HG02623 (cell line): ENCODE results near the gene MPND.
A peak's percentile ranks its signal among the peaks of the same experiment; 100 is the strongest.
"Not testable (repeated sequence)": the region's sequence is repeated elsewhere in the genome, so short reads cannot be mapped to it uniquely, and the experiment has no call there.

ENCODE experiments used
- ATAC-seq: cut with Tn5 transposase; IDR thresholded peaks from one replicate; pipeline ENCODE4 v1.9.1; 2021; ENCODE audit warnings: moderate library complexity; ENCODE audit not compliant: unreplicated experiment

MPND gene

DNA sequence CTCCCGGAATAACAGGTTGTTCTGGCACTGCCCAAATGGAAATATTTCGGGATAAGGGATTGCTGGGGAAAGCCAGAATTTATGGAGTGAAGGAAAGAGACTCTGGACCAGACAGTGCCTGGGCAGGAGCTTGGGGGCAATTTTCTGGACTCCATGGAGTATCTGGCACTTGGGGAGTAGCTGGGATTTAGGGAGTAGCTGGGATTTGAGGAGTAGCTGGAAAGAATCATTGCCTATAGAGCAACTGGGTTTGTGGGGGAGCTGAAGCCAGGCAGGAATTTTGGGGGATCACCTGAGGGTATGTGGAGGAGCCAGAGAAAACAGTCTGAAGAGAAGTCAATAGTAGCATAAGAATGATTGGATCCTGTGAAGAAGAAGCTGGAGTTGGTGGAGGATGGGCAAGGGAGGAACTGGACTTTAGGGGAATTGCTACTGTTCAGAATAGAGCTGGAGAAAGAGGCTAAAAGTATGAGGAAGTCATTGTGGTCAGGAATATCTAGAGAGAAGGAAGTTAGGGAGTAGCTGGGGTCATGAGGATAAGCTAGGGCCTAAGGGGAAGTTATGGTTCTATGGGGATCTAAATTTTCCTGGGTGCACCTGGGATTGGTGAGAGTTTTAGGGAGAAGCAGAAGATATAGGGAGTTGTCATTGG lies 24.2 kb upstream of the MPND start:
- no peak for ATAC-seq

DNA sequence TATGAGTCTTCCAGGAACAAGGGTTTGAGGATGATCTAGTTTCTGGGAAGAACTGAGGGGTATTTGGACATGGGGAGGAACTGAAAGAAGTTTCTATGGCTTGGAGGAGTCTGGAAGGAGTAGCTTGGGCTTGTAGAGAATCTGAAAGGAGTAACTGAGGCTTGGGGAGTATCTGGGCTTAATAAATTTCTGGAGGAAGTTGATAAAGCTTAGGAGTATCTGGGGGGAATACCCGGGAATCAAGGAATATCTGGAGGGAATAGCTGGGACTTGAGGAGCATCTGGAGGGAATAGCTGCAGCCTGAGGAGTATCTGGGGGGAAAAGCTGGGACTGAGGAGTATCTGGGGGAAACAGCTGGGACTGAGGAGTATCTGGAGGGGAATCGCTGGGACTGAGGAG lies 22.9 kb upstream of the MPND start:
- ATAC-seq = no peak

GRCh38 chr19:4322942-4323665 lies 20.3 kb upstream of the MPND start:
- no peak for ATAC-seq

GRCh38 chr19:4323692-4324091 lies 19.7 kb upstream of the MPND start:
- ATAC-seq = no peak

DNA sequence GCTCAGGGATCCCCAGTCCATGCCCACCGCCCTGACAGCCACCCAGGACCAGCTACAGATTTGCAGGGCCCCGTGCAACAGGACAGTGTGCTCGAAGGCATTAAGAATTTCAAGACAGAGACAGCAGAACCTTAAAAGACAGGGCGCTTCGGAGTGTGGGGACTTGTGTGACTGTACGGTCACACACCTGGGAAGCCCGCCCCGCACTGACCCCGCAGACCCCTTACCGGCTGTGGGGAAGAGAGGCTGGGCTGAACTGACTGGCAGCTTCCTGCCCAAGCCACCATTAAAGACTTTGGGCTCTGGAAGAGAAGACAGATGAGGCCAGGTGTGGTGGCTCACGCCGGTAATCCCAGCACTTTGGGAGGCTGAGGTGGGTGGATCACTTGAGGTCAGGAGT lies 19.1 kb upstream of the MPND start:
- ATAC-seq = no peak

DNA sequence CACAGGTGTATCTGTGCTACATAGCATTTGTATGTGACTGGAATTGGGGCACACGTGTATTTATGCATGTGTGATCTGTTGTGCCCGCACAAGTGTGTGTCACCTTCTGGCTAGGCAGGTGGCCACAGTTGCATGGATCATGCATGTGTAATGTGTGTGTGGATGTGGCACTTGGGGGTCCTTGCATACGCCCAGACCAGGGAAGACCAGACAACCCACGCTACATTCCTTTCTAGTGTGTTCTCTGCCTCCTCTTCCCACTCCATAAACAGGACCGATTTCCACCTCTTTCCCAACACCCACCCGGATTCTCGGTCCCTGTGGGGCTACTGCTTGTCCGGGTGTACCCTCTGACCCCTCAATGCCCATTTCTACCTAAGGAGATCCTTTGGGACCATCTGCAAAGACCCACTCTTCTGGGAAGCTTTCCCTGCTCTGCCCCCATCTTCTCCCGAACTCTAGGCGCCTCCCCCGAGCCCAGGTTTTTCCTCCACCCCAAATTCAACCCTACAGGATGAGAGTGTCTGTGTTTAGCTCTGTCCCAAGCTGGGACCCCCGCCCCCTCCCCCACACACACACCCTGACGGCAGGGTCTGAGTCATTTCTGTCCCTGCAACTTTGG lies 17.0 kb upstream of the MPND start:
- ATAC-seq = no peak

DNA sequence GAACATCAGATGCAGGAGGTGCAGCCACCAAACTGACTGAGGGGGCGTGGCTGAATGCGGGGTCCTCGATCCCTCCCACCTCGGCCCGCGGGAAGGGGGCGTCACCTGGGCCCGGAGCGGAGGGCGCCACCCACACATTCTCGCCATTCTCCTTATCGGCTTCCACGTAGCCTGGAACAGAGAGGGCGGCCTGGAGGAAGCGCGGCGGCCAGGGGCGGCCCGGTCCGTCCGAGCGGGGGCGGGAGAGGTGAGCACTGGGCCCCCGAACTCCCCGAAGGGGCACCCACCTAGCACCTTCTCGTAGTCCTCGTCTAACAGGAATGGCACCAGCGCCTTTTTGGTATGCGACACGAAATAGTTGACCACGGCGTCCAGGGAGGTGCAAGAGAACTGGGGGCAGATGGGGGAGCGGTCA lies 16.5 kb upstream of the MPND start:
- ATAC-seq = no peak

- ATAC-seq = no peak
Observed at GRCh38 chr19:4327252-4327876, 16.0 kb upstream of the MPND start.

- peak; percentile 15 for ATAC-seq
Observed at GRCh38 chr19:4327877-4328242, 15.5 kb upstream of the MPND start.

DNA sequence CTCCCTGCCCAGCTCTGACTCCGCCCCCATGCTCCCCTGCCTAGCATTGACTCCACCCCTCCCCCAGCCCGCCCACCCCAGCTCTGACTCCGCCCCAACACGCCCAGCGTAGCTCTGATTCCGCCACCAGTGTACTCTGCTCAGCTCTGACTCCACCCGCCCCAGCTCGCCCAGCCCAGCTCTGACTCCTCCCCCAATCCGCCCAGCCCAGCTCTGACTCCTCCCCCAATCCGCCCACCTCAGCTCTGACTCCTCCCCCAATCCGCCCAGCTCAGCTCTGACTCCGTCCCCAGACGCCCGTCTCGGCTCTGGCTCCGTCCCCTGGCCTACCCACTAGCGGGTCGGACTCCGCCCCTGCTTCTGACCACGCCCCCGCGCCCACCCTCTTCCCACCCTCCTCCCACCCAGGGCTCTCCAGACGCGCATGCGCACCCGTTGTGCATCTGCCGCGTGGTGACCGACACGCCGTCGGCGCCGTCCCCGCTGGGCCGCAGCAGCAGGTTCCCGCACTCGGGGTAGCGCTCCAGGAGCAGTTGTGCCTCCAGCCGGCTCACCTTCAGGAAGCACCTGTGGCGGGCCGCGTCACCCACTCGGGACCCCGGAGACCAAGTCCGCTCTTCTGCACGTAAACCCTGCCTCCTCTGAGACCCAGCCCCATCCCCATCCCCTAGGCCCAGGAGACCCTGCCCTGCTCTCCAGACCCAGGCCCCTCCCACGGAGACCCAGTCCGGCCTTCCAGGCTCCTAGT lies 14.9 kb upstream of the MPND start:
- peak; percentile 73 for ATAC-seq

- ATAC-seq = not testable (repeated sequence)
Observed at GRCh38 chr19:4328991-4329681, 14.2 kb upstream of the MPND start.

- ATAC-seq = no peak
Observed at GRCh38 chr19:4329858-4330257, 13.5 kb upstream of the MPND start.

DNA sequence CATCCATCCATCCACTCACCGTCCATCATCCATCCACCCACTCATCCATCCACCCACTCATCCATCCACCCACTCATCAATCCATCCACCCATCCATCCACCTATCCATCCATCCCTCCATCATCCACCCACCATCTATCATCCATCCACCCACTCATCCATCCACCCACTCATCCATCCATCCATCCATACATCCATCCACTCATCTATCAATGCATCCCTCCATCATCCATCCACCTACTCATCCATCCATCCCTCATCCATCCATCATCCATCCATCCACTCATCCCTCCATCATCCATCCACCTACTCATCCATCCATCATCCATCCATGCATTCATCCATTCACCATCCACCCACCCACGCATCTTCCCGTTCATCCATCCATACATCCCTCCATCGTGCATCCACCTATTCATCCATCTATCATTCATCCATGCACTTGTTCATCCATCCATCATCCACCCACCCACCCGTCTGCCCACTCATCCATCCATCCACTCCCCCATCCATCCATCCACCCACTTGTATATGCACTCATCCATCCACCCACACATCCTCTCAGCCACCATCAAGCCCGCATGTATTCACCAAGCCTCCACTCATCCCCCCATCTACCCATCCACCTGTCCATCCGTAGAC lies 8.3 kb upstream of the MPND start:
- ATAC-seq = no peak

DNA sequence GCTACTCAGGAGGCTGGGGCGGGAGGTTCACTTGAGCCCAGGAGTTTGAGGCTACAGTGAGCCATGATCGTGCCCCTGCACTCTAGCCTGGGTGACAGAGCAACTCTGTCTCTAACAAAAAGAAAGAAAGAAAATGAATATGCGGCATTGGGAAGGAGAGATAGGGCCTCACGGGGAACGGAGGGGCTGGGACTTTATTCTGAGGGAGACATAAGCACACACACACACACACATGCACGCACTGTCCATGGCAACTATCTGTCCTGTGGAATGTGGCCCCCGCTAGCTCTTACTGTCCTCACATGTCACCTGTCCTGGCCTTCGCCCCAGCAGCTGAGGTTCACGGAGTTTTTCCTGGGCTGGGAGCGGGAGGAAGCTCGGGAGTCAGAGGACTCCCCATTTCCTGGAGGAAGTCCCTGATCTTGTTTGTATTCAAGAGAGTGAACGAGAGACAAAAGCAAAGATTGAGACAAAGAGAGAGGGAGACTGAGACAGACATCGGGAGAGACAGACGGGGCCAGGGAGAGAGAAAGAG lies 5.4 kb upstream of the MPND start:
- ATAC-seq = no peak

DNA sequence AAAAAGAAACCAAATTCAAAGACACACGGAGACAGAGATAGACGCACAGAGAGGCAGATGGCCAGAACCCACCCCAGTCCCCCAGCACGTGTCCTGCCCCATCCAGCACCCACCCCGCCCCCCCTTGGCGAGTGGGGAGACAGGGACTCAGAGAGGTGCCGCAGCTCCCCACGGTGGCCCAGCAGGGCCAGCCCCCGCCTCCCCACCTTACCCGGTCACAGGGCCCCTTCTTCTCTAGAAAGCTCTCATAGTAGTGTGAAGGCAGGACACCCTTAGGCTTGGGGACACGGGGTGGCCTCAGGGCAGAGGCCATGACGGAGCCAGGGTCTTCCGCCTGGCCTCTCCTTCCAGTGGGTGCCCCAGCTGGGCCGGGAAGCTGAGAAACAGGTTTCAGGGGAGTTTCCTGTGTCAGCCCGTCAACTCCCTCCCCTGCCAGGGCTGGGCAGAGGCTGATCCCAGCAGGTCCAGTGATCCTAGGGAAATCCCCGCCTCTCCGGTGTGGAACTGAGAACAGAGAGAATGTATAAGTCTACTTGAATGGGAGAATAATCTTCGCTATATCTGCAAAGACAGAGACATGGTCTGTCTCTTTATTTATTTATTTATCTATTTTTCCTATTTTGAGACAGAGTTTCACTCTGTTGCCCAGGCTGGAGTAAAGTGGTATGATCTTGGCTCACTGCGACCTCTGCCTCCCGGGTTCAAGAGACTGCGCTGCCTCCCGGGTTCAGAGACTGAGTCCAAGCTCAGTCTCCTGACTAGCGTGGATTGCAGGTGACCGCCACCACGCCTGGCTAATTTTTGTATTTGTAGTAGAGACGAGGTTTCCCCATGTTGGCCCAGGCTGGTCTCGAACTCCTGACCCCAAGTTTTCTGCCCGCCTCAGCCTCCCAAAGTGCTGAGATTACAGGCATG lies 4.7 kb upstream of the MPND start, which contains the start of gene STAP2:
TSS of gene STAP2 (minus strand) at position 387 of the 915 bp plus-strand sequence. CDS start at position 313, 74 bp downstream.
- no peak for ATAC-seq

DNA sequence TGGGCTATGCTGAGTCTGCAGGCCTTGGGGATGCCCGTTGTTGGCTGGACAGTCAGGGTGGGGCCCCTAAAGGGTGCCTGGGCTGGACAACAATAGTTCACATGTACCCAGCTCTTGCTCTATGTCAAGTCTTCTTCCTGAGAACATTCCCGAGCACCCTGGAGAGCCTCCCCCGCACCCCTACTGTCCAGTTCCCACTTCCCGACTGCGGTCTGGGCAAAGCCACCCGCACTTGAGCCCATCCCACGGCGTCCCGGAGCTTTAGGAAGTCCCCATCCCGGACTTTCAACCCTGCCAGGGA lies 1.1 kb upstream of the MPND start:
- ATAC-seq = no peak

DNA sequence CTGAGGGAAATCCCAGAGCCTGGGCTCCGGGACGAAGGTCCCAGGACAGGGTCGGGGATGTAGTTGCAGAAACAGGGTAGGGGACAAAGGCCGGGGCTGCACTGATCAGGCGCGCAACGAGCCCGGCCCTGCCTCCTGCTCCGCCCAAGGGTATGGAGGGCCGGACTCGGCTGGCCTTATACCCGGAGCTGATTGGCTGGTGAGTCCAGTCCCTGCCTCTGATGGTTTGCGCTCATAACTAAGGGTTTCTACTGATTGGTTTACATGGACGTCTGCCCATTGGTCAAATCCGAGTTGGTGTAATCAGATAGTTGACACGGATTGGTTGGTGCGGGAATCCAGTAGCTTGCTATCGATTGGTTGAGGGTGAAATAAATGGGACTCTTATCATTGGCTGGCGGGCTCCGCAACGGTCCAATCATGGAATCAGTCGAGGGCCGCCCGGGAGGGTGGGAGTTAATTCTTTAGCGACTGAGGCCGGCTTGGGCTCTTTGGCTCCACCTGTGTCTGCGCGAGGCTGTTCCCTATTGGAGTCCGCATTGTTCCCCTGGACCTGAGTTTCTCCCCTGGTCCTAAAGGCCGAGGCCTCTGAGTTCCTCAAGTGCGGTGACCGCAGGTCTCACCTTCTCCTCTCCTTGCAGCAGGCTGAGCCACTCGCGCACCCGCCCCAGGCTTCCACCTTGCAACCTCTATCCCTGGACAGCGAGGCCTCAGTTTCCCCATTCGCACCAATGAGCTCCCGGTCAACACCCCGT lies 570 bp upstream of the MPND start:
- ATAC-seq = peak; percentile 84

DNA sequence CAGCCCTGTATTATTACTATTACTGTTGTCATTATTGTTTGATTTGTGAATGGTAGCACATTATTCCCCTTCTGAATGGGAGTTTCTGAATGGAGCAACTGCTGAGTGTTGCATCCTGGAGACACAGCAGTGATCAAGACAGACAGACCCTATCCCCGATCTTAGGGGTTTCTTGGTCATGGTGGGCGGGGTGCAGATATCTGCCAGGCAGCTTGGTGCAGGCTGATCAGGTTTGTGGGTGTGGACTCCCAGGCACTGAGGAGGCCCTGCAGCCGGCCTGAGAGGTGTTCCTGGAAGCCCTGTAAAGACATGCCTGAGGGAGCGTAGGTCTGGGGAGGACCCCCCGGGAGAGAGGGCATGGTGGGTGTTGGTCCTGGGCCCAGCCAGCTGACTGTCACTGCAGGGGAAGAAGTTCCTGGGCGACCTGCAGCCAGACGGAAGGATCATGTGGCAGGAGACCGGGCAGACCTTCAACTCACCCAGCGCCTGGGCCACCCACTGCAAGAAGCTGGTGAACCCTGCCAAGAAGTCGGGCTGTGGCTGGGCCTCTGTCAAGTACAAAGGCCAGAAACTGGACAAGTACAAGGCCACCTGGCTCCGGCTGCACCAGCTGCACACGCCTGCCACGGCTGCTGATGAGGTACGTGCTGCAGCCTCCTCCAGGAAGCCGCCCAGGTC lies 2.1 kb downstream of the MPND start:
- ATAC-seq = no peak
